Mesenchymal stem cell (in vitro differentiated cells and primary cell): ENCODE measurements around the gene MKLN1.

Experiments used
- DNase-seq: peaks from one replicate; pipeline ENCODE4 v3.0.0-alpha.2; 2013
- H2AFZ ChIP-seq: one replicate; pipeline ENCODE4 v1.6.1; 2013; ENCODE audit warnings: low read depth, mild to moderate bottlenecking, control low read depth, inconsistent platforms, low read length, moderate library complexity
- H2AK5ac ChIP-seq: 2 replicates; pipeline ENCODE4 v1.6.1; 2013; ENCODE audit warnings: low read length, moderate library complexity, mild to moderate bottlenecking, inconsistent platforms; ENCODE audit not compliant: severe bottlenecking
- H2BK120ac ChIP-seq: one replicate; pipeline ENCODE4 v1.6.1; 2013; ENCODE audit warnings: low read depth, mild to moderate bottlenecking, inconsistent platforms, low read length, moderate library complexity
- H2BK12ac ChIP-seq, 2 experiments: one replicate each; pipeline ENCODE4 v1.6.1; 2013; ENCODE audit warnings: inconsistent platforms in 2 of 2, low read length in 2 of 2, mild to moderate bottlenecking in 2 of 2, moderate library complexity in 2 of 2, control low read depth in 1 of 2
- H2BK15ac ChIP-seq: one replicate; pipeline ENCODE4 v1.6.1; 2013; ENCODE audit warnings: mild to moderate bottlenecking, low read depth, inconsistent platforms; ENCODE audit not compliant: poor library complexity, severe bottlenecking
- H2BK5ac ChIP-seq: 2 replicates; pipeline ENCODE4 v1.6.1; 2013; ENCODE audit warnings: low read depth, mild to moderate bottlenecking, low read length, control low read depth, inconsistent platforms; ENCODE audit not compliant: poor library complexity, severe bottlenecking
- H3K14ac ChIP-seq, 2 experiments: one replicate each; pipeline ENCODE4 v1.6.1; 2013; ENCODE audit warnings: inconsistent platforms in 2 of 2, low read length in 2 of 2, control low read depth in 1 of 2, mild to moderate bottlenecking in 1 of 2, moderate library complexity in 1 of 2
- H3K18ac ChIP-seq, 2 experiments: one replicate each; pipeline ENCODE4 v1.6.1; 2013; ENCODE audit warnings: inconsistent platforms in 2 of 2, low read length in 2 of 2, control low read depth in 1 of 2, low read depth in 1 of 2, mild to moderate bottlenecking in 1 of 2
- H3K23ac ChIP-seq, 2 experiments: one replicate each; pipeline ENCODE4 v1.6.1; 2013; ENCODE audit warnings: inconsistent platforms in 2 of 2, low read length in 2 of 2, mild to moderate bottlenecking in 2 of 2, moderate library complexity in 2 of 2, control low read depth in 1 of 2
- H3K27ac ChIP-seq: 2 replicates; pipeline ENCODE4 v1.5.1; 2013; ENCODE audit warnings: mild to moderate bottlenecking, moderate library complexity, low read length, control low read depth, inconsistent platforms; ENCODE audit not compliant: poor library complexity, severe bottlenecking
- H3K27me3 ChIP-seq, 2 experiments: 2 replicates each; pipeline versions ENCODE4 v1.6.1 to v1.7.0; 2013; ENCODE audit warnings: low read length in 2 of 2, mild to moderate bottlenecking in 2 of 2, moderate library complexity in 2 of 2, control low read depth in 1 of 2, inconsistent platforms in 1 of 2; ENCODE audit not compliant: control insufficient read depth in 1 of 2, insufficient read depth in 1 of 2
- H3K36me3 ChIP-seq, 2 experiments: 2 replicates each; pipeline versions ENCODE4 v1.6.1 to v1.7.0; 2013; ENCODE audit warnings: low read length in 2 of 2, control low read depth in 1 of 2, inconsistent platforms in 1 of 2, low read depth in 1 of 2, mild to moderate bottlenecking in 1 of 2; ENCODE audit not compliant: insufficient read depth in 2 of 2, control insufficient read depth in 1 of 2
- H3K4ac ChIP-seq, 2 experiments: one replicate each; pipeline ENCODE4 v1.6.1; 2013; ENCODE audit warnings: inconsistent platforms in 2 of 2, low read length in 2 of 2, mild to moderate bottlenecking in 2 of 2, moderate library complexity in 2 of 2, control low read depth in 1 of 2, low read depth in 1 of 2
- H3K4me1 ChIP-seq: 2 replicates; pipeline ENCODE4 v1.6.1; 2013; ENCODE audit warnings: low read depth, low read length, control low read depth; ENCODE audit not compliant: control insufficient read depth, insufficient read depth
- H3K4me2 ChIP-seq: 2 replicates; pipeline ENCODE4 v1.6.1; 2013; ENCODE audit warnings: low read length, mild to moderate bottlenecking, inconsistent platforms; ENCODE audit not compliant: poor library complexity, severe bottlenecking
- H3K4me3 ChIP-seq, 2 experiments: 2 replicates each; pipeline versions ENCODE4 v1.5.1 to v1.7.0; 2013; ENCODE audit warnings: low read length in 2 of 2, mild to moderate bottlenecking in 2 of 2, control low read depth in 1 of 2, low read depth in 1 of 2; ENCODE audit not compliant: insufficient read depth in 1 of 2
- H3K79me1 ChIP-seq: replicated peaks from 2 replicates; pipeline ENCODE4 v1.6.1; 2013; ENCODE audit warnings: mild to moderate bottlenecking, control low read depth, low read length, inconsistent platforms; ENCODE audit not compliant: poor library complexity, severe bottlenecking
- H3K9ac ChIP-seq: 2 replicates; pipeline ENCODE4 v1.7.0; 2013; ENCODE audit warnings: mild to moderate bottlenecking, low read length, moderate library complexity
- H3K9me3 ChIP-seq: 2 replicates; pipeline ENCODE4 v1.7.0; 2013; ENCODE audit warnings: mild to moderate bottlenecking, low read length; ENCODE audit not compliant: control insufficient read depth
- H4K8ac ChIP-seq: one replicate; pipeline ENCODE4 v1.6.1; 2013; ENCODE audit warnings: inconsistent platforms, mild to moderate bottlenecking, low read length, moderate library complexity
- H4K91ac ChIP-seq: one replicate; pipeline ENCODE4 v1.6.1; 2013; ENCODE audit warnings: mild to moderate bottlenecking, low read length, inconsistent platforms
- WGBS: methylation state at CpG from one replicate; pipeline ENCODE4 v1.1.7; 2013; ENCODE audit warnings: mixed read lengths; 5-methylcytosine and 5-hydroxymethylcytosine counted together

Gene MKLN1

DNA sequence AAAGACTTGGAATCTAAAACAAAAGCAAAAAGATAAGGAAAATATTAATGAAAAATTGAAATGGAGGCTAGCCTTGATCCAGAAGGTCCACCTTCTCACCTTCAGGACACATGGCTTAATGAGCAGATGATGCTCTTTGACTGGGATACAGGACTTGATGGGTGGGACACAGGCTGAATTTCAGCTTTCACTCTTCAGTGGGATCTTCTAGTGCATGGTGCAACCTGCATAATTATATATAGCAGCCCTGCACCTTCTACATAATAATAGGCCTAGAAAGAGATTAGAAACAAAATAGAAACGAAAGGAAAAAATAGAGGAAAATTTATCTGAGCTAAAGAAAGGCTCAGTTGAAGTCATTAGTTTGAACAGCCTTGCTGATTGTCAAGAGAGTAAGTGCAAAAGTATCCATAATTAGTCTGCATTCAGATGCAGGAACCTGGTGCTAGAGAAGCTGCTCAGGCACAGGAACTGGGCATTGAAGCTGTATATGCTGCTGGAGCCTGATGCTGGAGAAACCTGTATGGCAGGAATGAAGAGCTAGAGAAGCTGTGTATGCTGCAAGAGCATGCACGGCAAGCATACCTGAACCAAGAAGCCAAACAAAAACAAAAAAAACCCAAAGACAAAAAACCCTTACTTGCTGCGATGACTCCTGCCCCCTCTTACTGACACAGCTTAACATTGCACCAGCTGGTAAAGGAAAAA, 19.4 kb downstream of the MKLN1 start:
- Histone ChIP-seq H3K27ac (no peak overlapping the region), H2BK5ac (no peak overlapping the region), H3K4me1 (no peaks in the 10 kb centered on the region), H3K79me1 (peaks cover 3% of the 10 kb centered on the region), H2AK5ac (no peak overlapping the region), H4K8ac (no peak overlapping the region), H2BK12ac (no peak overlapping the region), H3K4me3 (no peak overlapping the region), H4K91ac (no peak overlapping the region), H2AFZ (no peak overlapping the region), H2BK120ac (no peak overlapping the region), H3K9me3 (peaks cover 2% of the 10 kb centered on the region), H3K18ac (no peak overlapping the region), H3K9ac (no peak overlapping the region), H2BK15ac (no peak overlapping the region), H3K4me2 (no peak overlapping the region), H3K27me3 (no peaks in the 10 kb centered on the region), H3K23ac (no peak overlapping the region), H3K14ac (no peak overlapping the region), H3K36me3 (peaks cover 0 to 26% of the 10 kb centered on the region in 2 experiments), H3K4ac (no peak overlapping the region)
- WGBS: 74% methylated on average over 2 of the region's 3 CpGs
- DNase-seq: no peak

DNA sequence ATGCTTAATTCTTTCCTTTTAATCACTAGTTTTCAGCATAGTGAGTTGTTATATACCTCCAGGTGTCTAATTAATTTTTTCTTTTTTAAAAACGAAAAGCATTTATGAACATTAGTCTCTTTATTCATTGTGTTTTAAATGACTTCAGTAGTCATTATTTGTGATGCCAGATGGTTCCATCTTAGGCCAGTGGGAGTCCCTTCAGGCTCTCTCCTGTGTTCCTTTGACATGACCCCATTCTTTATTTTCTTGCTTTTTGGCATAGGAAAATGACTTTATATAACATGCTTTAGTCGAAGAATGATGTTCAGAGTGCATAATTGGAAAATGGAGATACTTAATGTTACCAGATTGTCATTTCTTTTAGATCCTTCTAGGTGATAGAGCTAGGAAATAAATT, 24.4 kb downstream of the MKLN1 start:
- Histone ChIP-seq H3K9ac (no peak overlapping the region), H2BK120ac (no peak overlapping the region), H4K8ac (no peak overlapping the region), H3K79me1 (peaks cover 5% of the 10 kb centered on the region), H3K4ac (no peak overlapping the region), H2AK5ac (no peak overlapping the region), H4K91ac (no peak overlapping the region), H3K18ac (no peak overlapping the region), H2BK5ac (no peak overlapping the region), H2AFZ (no peak overlapping the region), H3K27ac (no peak overlapping the region), H3K4me1 (peaks cover 5% of the 10 kb centered on the region), H3K36me3 (peaks cover 7 to 15% of the 10 kb centered on the region in 2 experiments), H3K14ac (no peak overlapping the region), H2BK15ac (no peak overlapping the region), H2BK12ac (no peak overlapping the region), H3K27me3 (no peaks in the 10 kb centered on the region), H3K4me3 (no peak overlapping the region), H3K4me2 (no peak overlapping the region), H3K23ac (no peak overlapping the region), H3K9me3 (no peaks in the 10 kb centered on the region)
- no CpG with 5 or more reads among the region's 2 CpGs for WGBS
- no peak for DNase-seq

DNA sequence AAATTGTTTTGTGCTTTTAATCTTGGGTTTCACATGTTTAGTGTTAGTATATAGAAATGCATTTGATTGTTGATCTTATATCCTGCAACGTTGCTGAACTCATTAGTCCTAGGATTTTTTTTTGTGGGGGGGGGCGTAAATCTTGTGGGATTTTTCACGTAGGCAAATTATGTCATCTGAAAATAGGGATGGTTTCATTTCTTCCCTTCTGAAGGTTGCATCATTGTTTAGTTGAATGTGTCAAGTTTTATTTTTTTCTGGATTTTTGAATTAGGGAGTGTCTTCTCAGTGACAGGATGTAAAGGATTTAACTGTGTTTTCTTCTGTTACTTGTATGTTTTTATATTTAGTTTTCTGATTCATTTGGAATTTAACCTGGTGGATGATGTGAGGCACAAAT, 26.7 kb downstream of the MKLN1 start:
- Histone ChIP-seq H3K27ac (no peak overlapping the region), H3K4ac (no peak overlapping the region), H4K8ac (no peak overlapping the region), H3K4me3 (no peak overlapping the region), H4K91ac (no peak overlapping the region), H3K4me1 (peaks cover 5% of the 10 kb centered on the region), H3K9ac (no peak overlapping the region), H3K79me1 (peaks cover 5% of the 10 kb centered on the region), H3K27me3 (no peaks in the 10 kb centered on the region), H3K18ac (no peak overlapping the region), H3K4me2 (no peak overlapping the region), H2BK15ac (no peak overlapping the region), H2AK5ac (no peak overlapping the region), H3K36me3 (peaks cover 7 to 10% of the 10 kb centered on the region in 2 experiments), H2BK12ac (no peak overlapping the region), H2AFZ (no peak overlapping the region), H2BK5ac (no peak overlapping the region), H3K14ac (no peak overlapping the region), H3K9me3 (no peaks in the 10 kb centered on the region), H3K23ac (no peak overlapping the region), H2BK120ac (no peak overlapping the region)
- DNase-seq: no peak
- 74% methylated on average over 3 of the region's 3 CpGs for WGBS

DNA sequence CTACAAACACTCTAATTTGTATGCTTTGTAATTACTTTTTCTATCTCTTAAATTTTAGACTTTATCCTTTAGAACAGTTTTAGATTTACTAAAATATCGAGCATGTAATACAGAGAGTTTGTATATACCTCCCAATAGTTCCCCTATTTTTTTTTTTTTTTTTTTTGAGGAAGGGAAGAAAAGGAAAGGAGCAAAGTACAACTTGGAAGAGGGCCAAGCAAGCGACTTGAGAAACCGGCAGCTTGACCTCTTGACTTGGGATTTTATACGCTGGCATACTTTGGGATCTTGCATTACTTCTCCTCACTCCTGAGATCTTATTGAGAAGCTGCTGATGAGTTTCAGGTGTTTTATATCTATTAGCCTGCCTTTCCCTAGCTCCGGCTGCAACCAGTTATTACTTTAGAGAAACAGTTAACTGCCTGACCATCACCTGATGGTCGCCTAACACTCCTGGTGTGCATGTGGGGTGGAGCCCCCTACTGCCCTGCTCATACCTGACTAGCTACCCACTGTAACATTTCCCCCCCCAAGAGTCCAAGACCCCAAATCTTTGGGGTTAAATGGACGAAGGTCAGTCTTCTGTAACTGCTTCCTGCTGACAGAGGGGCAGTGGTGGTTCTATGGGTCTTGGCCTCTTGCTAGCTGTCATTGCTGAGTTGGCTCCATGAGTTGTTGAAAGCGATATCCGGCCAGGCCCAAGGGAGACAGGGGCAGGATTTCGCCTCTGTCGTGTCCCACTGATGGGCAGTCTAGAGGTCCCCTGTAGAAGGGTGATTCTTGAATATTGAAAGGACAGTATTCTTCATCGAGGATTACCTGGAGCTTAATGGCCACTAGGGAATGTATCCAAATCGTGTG, 28.5 kb downstream of the MKLN1 start:
- no peak overlapping the region for H3K9ac ChIP-seq
- no peak overlapping the region for H3K23ac ChIP-seq
- no peak overlapping the region for H2BK5ac ChIP-seq
- H3K9me3 ChIP-seq: no peaks in the 10 kb centered on the region
- peaks cover 2% of the 10 kb centered on the region for H3K79me1 ChIP-seq
- no peak overlapping the region for H3K4me2 ChIP-seq
- WGBS: 93% methylated on average over 11 of the region's 13 CpGs
- H4K8ac ChIP-seq: no peak overlapping the region
- no peak overlapping the region for H2AFZ ChIP-seq
- H3K4ac ChIP-seq: no peak overlapping the region
- no peaks in the 10 kb centered on the region for H3K27me3 ChIP-seq
- no peak overlapping the region for H2AK5ac ChIP-seq
- peak; percentile 26 for DNase-seq
- peak overlapping the region in 1 of 2 experiments; percentile 31 for H3K4me3 ChIP-seq
- H2BK120ac ChIP-seq: no peak overlapping the region
- H4K91ac ChIP-seq: no peak overlapping the region
- H3K27ac ChIP-seq: no peak overlapping the region
- H3K4me1 ChIP-seq: peaks cover 5% of the 10 kb centered on the region
- H3K14ac ChIP-seq: no peak overlapping the region
- no peak overlapping the region for H2BK15ac ChIP-seq
- H2BK12ac ChIP-seq: peak overlapping the region in 1 of 2 experiments; percentile 84
- peaks cover 2 to 7% of the 10 kb centered on the region in 2 experiments for H3K36me3 ChIP-seq
- no peak overlapping the region for H3K18ac ChIP-seq
